CD4-positive, alpha-beta T cell treated with Interferon gamma for 1 hour (primary cell): ENCODE data around the gene TRAPPC4.
"Not testable (repeated sequence)": the region's sequence is repeated elsewhere in the genome, so short reads cannot be mapped to it uniquely, and the experiment has no call there.

Source experiments
- DNase-seq: peaks from one replicate; pipeline ENCODE4 v3.0.0-alpha.2; 2020

Gene TRAPPC4

GRCh38 chr11:119018074-119018938 lies at the start of gene TRAPPC4, which contains the start of gene RPS25:
TRAPPC4 (plus strand) TSS chr11:119018766; CDS start chr11:119018796, 30 bp downstream.
RPS25 (minus strand) TSS chr11:119018343; CDS start chr11:119018284, 59 bp downstream.
- peak; percentile 95 for DNase-seq

- DNase-seq: not testable (repeated sequence)
Measured at GRCh38 chr11:118969508-118969907, 49.1 kb upstream of the TRAPPC4 start.

- no peak for DNase-seq
Measured at GRCh38 chr11:118971646-118972045, 46.9 kb upstream of the TRAPPC4 start, which contains the start of gene FOXR1. FOXR1 (plus strand) TSS chr11:118971761; CDS start chr11:118971932, 171 bp downstream.

GRCh38 chr11:118973985-118974384 lies 44.6 kb upstream of the TRAPPC4 start:
- DNase-seq: no peak

- no peak for DNase-seq
Measured at GRCh38 chr11:118975771-118976709, 42.5 kb upstream of the TRAPPC4 start.

- DNase-seq: no peak
Measured at GRCh38 chr11:118979434-118979833, 39.1 kb upstream of the TRAPPC4 start.

DNA sequence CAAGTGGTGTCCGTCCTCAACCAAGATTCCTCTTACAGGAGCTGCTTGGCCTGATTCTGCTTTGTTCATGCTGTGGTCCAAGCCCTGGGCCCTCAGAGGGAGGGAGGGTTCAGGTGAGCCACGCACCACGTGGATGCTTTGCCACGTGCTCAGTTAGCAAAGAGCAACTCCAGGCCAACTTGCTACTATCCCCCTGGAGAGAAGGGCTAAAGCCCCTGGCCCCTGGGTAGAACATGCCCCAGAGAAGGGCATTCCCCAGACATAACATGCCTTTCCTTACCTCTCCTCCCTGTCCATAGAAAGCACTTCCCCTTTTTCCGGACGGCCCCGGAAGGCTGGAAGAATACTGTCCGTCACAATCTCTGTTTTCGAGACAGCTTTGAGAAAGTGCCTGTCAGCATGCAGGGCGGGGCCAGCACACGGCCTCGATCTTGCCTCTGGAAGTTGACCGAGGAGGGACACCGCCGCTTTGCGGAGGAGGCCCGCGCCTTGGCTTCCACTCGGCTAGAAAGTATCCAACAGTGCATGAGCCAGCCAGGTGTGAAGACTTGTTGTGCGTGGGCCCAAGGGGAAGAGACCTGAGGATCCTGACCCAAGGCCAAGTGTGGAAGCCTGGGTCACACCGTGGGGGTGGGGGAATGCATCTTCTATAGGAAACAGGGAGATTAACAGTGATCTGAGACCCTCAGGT lies 38.2 kb upstream of the TRAPPC4 start:
- DNase-seq: no peak

- not testable (repeated sequence) for DNase-seq
Measured at GRCh38 chr11:118984337-118984736, 34.2 kb upstream of the TRAPPC4 start.

DNA sequence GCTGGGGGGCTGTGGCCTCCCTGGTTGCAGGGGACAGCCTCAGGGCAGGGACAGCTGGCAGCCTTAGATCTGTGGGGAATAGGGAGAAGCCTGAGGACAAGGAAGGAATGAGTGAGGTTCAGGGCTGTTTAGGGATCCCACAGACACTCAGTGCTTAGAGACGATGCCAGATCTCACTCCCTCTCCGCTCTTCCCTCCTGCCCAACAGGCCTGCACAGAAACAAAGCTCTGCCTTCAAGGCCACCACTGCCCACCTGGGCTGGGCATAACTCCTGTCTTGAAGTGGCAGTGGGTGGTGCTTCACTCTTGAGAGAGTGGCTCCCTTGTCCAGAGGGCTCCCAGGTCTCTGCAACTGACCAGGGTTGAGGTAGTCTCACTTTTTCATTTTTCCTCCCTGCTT lies 33.7 kb upstream of the TRAPPC4 start:
- no peak for DNase-seq

DNA sequence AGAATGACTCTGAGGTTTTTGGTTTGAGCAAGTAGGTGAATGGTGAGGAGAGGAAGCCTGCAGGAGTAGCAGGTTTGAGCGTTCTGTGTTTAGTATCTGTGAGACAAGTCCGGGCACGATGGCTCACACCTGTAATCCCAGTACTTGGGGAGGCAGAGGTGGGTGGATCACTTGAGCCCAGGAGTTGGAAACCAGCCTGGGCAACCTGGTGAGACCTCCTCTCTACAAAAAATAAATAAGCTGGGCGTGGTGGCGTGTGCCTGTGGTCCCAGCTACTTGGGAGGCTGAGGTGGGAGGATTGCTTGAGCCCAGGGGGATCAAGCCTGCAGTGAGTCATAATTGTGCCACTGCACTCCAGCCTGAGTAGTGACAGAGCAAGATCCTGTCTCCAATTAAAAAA lies 30.3 kb upstream of the TRAPPC4 start:
- no peak for DNase-seq

DNA sequence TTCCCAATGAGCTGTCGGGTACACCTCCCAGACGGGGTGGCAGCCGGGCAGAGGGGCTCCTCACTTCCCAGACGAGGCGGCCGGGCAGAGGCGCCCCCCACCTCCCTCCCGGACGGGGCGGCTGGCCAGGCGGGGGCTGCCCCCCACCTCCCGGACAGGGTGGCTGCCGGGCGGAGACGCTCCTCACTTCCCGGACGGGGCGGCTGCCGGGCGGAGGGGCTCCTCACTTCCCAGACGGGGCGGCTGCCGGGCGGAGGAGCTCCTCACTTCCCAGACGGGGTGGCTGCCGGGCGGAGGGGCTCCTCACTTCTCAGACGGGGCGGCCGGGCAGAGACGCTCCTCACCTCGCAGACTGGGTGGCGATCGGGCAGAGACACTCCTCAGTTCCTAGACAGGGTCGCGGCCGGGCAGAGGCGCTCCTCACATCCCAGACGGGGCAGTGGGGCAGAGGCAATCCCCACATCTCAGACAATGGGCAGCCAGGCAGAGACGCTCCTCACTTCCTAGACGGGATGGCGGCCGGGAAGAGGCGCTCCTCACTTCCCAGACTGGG lies 27.0 kb upstream of the TRAPPC4 start:
- not testable (repeated sequence) for DNase-seq

DNA sequence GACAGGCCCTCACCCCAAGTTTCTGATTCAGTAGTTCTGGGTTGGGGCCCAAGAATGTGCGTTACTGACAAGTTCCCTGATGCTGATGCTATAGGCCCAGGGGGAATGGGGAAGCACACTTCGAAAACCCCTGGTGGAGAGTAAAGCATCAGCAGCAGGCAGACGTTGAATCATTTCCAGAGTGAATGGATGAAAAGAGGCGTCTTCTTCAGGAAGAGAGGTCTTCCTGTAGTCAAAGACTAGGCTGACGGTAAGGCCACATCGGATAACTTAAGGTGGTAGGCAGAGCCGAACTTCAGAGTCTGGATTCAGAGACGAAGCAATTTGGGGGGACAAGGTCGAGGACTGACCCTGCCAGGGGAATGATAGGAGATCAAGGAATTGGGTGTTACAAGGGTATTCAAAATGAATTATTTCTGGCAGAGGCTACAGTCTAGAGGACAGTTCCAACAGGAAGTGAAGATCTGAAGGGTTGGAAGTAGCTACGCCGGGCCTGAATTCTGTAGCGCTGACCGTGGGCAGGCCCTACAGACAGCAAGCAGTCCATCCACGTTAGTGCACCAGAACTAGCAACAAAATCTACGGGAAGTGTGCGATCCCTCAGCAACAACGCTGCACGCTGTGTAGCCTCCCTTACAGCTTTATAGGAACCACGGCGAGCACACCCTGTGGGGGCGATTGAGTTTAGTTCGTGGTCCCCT lies 21.5 kb upstream of the TRAPPC4 start:
- peak; percentile 11 for DNase-seq

GRCh38 chr11:118997627-118998387 lies 20.8 kb upstream of the TRAPPC4 start, which contains the start of gene CENATAC:
CENATAC (plus strand) TSS chr11:118998138; CDS start chr11:118998198, 60 bp downstream.
- DNase-seq: peak; percentile 94

GRCh38 chr11:118998388-118998717 lies 20.2 kb upstream of the TRAPPC4 start:
- DNase-seq: no peak

- no peak for DNase-seq
Measured at GRCh38 chr11:118998822-118999221, 19.7 kb upstream of the TRAPPC4 start.

DNA sequence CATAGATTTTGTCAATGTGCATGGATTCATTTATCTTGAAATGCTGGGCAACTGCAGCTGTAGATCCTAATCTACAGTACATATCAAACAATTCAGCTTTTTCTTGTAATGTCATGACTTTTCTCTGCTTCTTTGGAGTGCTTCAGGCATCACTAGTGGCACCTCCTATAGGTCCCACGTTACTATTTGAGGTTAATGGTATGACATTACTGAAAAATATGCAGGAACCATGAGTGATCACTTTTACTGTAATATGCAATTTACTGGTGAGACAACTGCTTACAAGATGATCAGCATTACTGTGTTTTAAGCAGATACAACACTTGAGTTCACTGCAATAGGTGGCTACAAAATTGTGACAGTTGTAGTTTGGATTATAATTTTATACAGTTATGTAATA lies 17.7 kb upstream of the TRAPPC4 start:
- no peak for DNase-seq

GRCh38 chr11:119006656-119007055 lies 11.9 kb upstream of the TRAPPC4 start:
- no peak for DNase-seq

DNA sequence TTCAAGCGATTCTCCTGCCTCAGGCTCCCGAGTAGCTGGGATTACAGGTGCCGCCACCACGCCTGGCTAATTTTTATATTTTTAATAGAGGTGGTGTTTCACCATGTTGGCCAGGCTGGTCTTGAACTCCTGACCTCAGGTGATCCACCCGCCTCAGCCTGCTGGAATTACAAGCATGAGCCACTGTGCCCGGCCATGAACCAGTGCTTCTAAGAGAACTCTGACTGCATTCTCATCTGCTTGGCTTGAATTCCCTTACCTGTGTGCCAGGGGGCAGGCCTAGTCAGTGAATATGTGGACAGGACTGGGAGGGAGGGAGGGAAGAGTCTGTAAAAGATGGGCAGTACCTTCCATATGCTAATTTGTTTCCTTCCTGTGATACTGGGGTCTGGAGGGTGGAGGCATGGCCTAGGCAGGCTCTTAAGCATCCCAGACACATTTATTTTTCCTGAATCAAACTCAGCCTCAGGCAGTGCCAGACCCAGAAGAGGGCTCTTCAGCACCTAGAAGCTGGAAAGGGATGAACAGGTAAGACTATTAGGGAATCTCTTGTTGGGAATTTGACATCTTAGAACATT lies 7.0 kb upstream of the TRAPPC4 start:
- no peak for DNase-seq

DNA sequence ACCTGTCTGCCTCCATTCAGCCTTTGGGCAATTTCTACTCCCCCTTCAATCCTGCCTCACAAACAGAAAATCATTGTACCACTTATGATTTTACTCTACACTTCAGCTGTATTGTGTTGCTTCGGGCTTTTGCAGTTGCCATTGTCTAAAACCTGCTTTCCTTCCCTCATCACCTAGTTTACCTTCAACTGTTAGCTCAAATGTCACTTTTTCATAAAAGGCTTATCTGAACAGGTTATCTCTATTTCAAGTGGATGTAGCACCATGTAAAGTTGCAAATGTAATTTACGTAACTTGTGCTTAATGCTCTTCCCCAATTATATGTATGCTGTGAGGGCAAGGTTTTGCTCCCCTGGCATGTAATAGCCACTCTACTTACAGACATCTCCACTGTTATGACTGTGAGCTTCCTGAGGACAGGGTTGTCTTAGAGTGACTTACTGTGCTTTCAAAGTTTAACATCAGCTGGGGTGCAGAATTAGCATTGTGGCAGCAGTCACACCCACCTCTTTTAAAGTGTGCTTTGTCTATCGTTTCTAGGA lies 5.9 kb upstream of the TRAPPC4 start:
- no peak for DNase-seq

DNA sequence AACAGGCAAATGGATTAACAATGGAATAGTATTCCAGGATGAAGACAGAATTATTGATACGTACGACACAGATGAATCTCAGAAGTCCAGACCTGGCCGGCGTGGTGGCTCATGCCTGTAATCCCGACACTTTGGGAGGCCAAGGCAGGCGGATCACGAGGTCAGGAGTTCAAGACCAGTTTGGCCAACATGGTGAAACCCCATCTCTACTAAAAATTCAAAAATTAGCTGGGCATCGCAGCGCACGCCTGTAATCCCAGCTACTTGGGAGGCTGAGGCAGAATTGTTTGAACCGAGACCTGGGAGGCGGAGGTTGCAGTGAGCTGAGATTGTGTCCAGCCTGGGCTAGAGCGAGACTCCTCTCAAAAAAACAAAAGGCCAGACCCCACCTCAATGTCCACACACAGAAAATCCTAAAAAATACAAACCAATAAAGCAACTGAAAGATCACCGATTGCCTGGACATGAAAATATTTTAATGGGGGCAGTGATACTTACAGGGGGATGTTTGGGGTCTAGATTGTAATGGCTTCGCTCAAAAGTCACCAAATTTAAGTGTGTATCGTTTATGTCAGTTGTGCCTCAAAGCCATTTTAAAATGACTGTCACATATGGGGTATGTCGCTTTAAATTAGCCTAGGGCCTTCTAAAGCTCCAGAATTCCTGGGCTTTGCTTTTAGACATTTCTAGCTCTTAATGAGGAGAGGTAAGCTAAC lies 4.2 kb upstream of the TRAPPC4 start:
- DNase-seq: no peak
